ENCODE data around the gene CNTNAP2. TPM values are rescaled to one million over a fixed set of nuclear protein-coding genes. Genes with fewer than 3 reads are reported as not detected.

The CNTNAP2 gene
- total RNA-seq, 1 donor from 2014 or later = 1.9 TPM

- DNase-seq = no peak
These were observed 316.9 kb downstream of the CNTNAP2 start for GRCh38 chr7:146433501-146433900.

DNA sequence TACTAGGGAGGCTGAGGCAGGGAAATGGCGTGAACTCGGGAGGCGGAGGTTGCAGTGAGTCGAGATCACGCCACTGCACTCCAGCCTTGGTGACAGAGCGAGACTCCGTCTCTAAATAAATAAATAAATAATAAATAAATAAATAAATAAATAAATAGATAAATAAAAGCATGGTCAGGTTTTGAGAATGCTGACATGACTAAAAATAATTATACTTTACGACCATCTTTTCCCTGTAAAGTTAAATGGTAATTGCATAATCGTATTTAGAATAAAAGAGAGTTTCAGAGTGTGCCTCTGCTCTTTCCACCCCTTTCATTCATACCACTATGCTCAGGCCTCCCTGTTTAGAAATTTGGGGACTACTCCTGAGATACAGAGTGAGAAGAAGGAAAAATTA, 326.5 kb downstream of the CNTNAP2 start:
- no peak for DNase-seq

DNA sequence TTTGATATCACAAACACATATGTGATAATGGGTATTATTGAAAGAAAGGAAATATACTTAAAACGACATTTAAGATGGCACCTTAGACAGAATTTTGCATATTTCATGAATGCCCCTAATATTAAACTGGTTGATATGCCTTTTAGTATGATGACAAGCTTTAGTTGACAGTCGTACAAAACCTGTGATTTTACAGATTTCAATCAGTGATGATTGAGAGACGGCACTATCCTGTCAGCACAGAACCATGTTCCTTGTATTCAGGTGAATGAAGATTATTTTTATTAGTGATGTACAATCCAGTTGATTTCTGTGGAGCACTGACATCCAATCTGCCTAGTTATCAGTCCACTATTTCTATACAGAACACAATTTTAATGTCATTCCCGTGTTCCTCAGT, 333.0 kb downstream of the CNTNAP2 start:
- DNase-seq = no peak

- peak; percentile 6 for DNase-seq
These were observed 338.6 kb downstream of the CNTNAP2 start for GRCh38 chr7:146455091-146455655.

- DNase-seq = no peak
These were observed 362.4 kb downstream of the CNTNAP2 start for GRCh38 chr7:146479040-146479439.

DNA sequence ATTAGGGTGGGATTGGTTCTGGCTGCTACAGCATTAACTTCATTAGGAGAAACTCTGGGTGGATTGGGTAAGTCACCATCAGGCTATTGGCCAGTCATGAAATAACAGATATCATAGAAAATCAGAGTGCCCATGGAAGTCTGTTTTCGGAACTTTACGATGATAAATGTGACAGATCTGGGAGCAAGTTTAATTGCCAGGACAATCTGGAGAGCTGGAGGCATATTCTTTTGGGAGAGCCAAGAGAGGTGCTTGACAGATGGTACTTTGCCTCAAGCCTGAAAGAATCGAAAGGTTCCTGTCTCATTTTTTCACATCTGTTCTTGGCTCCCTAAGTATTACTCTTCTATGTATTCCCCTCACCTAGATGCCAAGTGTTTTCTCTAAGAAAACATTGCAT, 369.9 kb downstream of the CNTNAP2 start:
- no peak for DNase-seq

DNA sequence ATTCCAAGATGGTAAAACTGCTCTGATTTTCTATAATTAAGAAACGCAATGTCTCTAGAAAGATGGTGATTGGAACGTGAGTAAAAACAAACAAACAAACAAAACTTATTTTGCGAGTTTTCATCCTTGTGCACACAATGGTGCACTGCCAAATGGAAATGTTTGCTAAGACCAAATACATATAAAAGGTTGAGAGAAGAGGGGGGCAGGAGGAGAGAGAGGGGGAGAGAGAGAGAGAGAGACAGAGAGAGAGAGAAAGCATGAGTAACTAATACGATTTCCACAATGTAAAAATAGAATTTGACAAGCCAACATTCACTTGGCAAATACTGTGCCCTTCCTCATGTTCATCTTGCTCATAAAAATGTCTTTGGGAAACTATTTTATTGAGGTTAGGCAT, 375.4 kb downstream of the CNTNAP2 start:
- DNase-seq = no peak

DNA sequence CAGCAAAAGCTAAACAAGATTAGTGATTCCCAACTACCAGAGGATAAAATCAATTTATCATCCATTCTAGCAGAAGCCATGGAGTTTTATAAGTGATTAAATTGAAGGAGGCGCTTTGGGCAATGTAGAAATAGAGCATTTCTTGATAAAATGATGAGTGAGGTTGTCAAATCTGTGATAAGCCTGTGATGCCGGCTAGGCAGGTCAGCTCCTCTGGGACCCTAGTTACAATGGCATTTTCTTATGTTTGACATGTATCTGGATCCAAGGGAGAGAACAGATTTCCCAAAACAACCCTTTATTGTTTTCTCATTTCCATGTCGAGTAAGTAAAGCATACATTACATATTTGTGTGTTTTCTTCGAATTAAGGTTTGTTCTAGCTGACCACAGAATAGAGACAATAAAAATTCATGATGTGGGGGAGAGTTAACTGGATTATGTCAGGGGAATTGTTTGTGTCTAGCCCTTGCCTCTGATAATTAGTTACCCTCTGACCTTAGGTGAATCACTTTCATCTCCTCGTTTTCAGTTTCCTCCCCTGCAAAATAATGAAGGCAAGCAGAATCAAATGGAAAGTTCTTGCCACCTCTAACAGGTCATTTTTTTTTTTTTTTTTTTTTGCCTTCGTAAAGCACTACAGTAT, 378.5 kb downstream of the CNTNAP2 start:
- no peak for DNase-seq

DNA sequence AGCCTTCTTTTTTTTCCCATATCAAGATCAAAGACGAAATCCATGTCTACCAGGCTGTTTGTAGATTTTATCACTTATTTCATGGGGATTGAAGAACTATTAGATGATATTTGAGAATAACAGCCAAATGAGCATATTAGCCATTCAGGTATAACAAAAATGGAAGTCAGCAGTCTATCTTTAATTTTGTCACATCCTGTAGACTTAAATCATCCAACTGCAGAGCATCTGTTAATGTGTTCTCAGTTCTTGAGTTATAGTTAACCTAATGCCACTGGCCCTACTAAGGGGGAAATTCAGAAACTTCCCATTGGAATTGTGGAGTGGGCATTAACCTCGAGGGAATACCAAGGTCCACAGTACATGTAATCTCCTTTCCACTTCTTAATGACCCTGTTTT, 380.1 kb downstream of the CNTNAP2 start:
- no peak for DNase-seq

GRCh38 chr7:146499970-146500369, 383.4 kb downstream of the CNTNAP2 start:
- no peak for DNase-seq

DNA sequence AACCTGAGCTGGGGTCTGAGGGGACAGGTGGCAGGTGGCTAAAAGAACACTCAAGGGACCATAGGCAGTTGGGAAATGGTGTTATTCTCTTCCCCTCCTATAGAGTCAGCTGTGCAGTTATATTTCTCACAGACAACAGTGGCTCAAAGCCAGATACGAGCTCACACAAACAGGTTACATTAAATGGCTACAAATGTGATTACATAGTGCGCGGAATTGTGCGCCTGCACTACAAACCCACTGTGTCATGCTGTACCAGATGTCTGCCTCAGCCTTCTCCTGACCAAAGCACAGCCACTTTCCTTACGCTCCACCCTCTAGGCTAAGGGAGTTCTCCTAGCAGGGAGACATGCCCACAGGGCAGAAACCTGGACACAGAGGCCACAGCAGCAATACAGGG, 387.2 kb downstream of the CNTNAP2 start:
- peak; percentile 1 for DNase-seq

- DNase-seq = no peak
These were observed 393.6 kb downstream of the CNTNAP2 start for GRCh38 chr7:146510088-146510680.

DNA sequence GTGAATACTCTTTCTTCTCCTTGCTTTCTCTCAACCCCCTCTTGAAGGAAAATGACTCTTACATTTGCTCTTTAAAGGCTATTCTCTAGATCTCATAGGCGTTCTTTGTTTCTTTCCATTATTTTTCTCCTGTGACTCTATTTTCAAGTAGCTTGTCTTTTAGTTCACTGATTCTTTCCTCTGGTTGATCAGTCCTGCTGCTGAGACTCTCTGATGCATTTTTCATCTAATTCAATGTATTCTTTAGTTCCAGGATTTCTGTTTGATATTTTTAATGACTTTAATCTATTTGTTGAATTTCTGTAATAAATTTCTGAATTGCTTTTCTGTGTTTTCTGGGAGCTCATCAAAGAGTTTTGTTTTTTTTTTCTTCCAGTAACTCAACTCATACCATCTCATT, 397.7 kb downstream of the CNTNAP2 start:
- no peak for DNase-seq

DNA sequence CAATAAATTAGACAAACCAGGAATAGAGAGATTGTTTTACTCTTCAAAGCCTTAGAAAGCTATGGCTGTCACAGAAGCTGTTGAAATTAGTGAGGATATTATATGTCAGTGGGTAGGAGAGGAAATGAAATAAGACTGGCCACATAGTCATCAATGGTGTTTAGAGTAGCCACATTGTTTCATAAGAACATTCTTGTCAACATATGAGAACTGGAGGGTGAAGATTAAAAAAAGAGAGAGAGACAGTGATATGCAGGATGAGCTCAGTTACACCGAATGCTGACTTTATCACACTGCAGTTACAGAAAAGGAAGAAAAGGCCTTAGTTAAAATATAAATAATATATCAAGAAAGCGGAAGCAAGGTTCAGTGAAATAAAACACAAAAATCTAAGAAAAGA, 412.0 kb downstream of the CNTNAP2 start:
- no peak for DNase-seq

GRCh38 chr7:146539836-146540235, 423.2 kb downstream of the CNTNAP2 start:
- DNase-seq = no peak

DNA sequence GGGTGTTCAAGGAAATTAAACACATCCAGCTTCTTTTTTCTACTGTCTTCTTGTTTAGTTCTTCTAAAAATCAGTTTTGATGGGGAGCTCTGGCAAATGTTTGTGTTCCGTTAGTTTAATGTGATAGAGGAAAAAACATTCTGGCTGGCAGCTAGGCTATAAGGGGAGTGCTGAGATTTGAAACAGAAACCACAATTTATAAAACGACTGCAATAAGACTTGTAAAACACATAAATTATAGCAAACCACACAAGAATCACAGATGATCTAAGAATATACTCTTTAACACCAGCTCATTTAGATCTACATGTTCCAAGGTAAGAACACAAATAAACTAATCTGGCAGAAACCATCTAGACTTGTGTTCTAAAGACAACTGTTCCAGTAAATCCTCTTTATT, 425.5 kb downstream of the CNTNAP2 start:
- peak; percentile 2 for DNase-seq

GRCh38 chr7:146544748-146545147, 428.1 kb downstream of the CNTNAP2 start:
- no peak for DNase-seq

DNA sequence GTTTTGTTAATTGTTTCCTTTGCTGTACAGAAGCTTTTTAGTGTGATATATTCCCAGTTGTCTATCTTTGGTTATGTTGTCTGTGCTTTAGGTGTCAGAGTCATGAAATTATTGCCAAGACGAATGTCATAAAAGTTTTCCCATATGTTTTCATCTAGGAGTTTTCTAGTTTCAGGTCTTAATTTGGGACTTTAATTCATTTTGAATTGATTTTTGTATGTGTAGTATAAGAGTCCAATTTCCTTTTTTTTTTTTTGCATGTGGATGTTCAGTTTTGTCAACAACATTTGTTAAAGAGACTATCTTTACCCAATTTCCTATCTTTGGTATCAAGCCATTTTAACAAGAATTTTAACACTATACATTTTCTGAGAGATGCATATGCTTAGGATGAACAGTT, 432.2 kb downstream of the CNTNAP2 start:
- DNase-seq = no peak

DNA sequence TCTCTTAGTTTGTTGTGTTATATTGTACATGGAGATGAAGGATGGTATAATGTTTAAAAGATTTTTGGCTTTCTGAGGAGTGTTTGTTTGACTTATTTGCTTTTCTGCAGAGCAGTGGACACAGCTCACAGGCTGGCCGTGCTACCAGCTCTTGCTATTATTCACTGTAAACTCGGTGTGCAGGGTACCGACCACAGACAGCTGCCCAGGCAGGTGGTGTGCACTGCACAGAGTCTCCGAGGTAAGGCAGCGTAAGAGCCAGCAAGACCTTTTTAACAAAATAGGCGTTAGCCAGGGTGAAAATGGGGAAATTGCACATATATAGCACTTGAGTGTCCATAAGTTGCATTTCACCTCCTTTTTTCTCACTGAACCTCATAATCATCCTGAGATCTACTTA, 438.0 kb downstream of the CNTNAP2 start:
- no peak for DNase-seq

DNA sequence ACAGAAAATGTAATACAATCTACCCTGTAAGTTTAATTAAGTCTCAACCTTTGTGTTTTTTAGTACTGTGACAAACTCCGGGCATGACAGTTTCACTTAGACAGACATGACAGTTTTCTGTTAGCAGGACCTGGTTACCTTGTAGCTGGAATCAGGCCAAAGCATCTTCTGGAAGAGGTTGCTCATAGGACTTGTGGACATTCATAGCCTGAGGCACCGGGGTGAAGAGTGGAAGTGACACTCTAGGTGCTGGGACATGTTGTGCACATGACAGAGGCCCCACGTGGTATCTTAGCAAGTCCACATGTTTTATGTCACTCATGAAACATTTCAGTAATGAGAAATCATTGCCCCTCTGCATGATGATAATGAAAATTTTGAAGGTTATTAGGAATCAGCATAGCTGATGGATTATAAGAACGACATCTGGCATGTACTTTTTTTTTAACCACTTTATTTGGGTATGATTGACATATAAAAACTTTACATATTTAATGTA, 441.4 kb downstream of the CNTNAP2 start:
- DNase-seq = no peak

DNA sequence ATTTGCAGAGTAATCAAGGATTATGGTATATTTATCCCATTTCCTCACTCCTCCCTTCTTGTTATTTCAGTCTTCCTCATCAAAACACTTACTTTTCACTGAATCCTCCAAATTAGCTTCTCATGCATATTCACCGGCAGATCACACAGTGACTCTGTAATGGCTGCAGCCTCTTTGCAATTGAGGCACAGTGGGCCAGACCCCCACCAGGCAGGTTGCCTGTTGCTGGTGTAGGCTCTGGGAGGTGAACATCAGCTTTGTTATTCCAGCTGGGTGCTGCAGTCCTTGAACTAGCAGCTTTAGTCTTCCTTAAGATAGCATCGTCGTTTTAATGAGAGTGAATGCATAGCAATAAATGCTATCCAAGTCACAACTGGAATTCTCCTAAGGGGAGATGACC, 449.3 kb downstream of the CNTNAP2 start:
- DNase-seq = no peak

GRCh38 chr7:146575903-146576302, 459.3 kb downstream of the CNTNAP2 start:
- DNase-seq = no peak

DNA sequence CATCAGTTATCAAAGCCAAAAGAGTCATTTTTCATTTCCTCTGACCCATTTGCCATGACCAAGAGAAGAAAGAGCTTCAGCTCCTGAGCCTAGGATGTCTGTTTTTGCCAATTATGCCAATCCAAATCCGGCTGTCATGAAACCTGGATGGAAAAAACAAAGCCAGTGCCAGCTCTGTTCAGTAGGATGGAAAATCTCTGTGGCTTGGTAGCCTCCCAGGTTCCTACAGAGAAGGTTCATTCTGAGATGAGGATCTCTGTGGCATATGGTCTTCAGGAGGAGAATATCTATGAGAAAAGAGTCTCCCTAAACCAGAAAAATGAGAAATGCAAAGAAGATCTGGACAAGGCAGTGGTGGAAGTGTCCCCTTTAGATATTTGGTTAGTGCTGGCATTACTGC, 475.4 kb downstream of the CNTNAP2 start:
- no peak for DNase-seq

GRCh38 chr7:146606628-146607027, 490.0 kb downstream of the CNTNAP2 start:
- DNase-seq = no peak

All from tongue (tissue), 2 donors.